HG03060 (cell line): Measurements from ENCODE around the gene MYH11.
A peak's percentile ranks its signal among the peaks of the same experiment; 100 is the strongest.
"Not testable (repeated sequence)": the region's sequence is repeated elsewhere in the genome, so short reads cannot be mapped to it uniquely, and the experiment has no call there.

ENCODE experiments used
- ATAC-seq: cut with Tn5 transposase; IDR thresholded peaks from one replicate; pipeline ENCODE4 v1.9.1; 2021; ENCODE audit warnings: low read depth, moderate number of reproducible peaks; ENCODE audit not compliant: unreplicated experiment

The MYH11 gene

DNA sequence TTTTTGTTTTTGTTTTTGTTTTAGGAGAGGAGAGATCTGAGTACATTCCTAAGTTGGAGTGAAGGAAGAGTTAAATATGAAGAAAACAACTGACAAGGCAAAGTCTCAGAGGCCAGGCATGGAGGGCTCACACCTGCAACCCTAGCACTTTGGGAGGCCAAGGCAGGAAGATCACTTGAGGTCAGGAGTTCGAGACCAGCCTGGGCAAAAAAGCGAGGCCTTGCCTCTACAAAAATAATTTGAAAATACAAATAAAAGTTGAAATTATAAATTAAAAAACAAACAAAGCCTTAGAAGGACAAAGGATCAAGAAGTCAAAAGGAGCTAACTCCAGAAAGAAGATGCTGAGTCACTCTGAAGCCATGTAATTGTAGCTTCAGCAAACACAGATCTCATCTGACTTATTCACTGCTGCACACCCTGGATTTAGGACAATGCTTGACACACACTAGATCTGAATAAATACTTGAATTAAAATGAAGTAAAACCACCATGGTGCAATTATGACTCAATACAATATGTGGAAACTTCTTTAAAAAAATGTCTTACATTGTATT lies 22.5 kb upstream of the MYH11 start:
- no peak for ATAC-seq

DNA sequence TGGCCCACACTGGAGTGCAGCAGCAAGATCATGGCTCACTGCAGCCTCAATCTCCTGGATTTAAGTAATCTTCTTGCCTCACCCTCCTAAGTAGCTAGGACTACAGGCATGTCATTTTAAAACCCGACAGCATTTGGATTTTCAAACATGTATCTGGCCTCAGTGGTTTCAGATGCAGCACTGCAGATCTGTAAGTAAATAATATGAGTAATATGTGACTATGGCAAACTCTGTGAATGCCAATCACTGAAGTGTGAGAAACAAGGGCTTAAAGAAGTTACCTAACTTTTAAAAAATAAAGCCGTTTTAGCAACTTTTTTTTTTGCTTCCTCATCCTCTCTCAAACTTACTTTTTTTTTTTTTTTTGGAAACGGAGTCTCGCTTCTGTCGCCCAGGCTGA lies 19.7 kb upstream of the MYH11 start:
- ATAC-seq: no peak

DNA sequence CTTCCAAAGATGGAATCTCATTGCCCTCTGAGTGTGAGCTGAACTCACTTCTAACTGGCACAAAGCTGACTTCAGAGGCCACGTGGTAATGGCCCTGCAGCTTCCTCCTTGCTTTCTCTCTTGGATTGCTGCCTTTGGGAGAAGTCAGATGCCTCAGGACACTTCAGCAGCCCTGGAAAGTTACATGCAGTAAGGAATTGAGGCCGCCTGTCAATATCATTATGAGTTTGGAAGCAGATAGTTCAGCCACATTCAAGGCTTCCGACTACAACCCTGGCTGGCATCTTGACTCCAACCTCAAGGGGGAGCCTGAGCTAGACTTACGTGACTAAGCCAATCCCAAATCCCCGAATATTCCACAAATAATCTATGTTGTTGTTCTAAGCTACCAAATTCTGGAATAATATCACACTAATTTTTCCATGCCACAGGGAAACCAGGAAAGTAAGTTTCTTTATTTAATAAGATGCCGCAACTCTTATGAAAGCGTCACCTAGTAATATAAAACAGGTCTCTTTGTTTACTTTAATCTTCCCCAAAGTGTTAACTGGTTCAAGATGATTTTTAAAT lies 18.0 kb upstream of the MYH11 start:
- ATAC-seq: no peak

DNA sequence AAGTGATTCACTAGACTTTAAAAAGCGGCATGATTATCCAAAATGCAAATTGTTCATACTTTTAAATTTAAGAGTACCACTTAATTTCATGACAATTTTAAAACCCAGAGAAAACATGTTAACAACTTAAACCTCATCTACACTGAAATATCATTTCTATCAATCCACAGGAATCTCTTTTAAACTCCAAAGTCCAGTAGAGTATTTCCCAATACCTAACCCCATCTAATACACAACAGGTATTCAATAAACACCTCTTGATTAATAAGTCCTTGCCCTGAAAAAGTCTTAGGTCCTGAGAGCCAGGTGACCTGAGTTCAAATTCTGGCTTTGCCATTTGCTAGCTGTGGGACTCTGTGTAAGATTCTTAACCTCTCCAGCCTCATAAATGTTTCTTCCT lies 16.9 kb upstream of the MYH11 start:
- no peak for ATAC-seq

DNA sequence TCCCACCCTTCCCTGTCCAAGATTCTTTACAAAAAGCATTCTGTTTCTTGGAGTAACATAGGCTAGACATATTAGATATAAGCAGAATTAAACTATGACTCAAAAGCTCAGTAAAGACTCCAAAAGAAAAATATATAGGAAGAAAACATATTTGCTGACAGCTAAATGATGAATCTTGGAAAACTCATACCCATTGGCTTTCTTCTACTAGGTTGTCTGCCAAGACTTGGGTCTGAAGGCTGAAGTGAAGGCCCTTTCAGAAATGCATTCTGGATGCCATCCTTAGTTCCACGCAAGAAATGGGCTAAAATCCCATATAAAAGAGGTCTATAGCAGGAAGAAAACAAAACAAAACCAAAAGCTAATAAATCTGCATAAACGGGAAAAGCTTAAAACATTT lies 16.5 kb upstream of the MYH11 start:
- no peak for ATAC-seq

DNA sequence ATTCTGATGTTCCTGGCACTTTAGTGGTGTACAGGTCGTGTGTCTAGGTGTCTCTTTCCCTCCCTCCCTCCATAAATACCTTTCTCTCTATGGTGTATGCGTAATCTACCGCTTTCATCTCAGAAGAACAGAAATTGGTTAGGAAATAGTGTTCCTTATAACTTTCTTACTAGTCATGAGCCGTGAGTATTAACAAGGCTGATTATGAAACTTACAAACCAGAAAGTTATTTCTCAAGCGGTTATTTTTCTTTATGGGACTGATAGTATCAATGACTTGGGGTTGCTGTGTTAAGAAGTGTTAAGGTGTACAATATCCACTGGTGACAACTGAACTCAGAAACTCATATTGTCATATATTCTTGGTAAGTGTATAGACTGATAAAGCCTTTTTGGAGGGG lies 13.2 kb upstream of the MYH11 start:
- ATAC-seq: no peak

DNA sequence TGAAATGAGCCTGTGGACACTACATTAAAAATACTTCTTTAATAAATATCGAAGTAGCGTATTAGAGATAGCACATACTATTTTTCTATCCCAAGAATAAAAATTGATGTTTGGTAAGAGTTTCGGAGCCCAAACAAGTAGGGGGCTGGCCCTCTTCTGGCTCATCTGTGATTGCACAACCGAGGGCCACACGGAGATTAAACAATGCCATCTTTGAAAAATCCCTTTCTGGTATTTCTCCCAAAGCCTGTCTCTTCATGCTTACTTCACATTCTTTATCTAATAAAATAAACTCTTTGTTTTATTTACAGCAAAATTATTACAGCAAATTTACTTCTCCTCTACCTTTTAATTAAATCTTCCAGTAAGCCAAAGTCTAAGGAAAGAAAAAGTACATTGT lies 9.6 kb upstream of the MYH11 start:
- no peak for ATAC-seq

DNA sequence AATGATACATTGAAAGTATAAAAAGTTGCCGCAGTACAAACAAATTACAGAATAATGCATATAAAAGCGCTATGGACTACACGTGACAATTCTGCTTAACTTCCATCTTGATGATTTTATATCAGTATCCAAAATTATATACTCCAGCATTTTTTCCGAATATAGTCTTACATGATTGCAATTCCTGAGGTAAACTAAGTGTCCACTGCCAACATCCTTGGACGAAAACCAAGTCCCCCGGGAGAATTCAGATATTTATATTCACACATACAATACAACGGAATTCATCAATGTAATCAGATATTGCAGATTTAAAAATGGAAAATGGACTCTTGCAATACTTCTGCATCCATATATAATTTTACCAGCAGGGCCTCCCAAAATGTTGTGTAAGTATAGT lies 8.9 kb upstream of the MYH11 start:
- ATAC-seq: no peak

DNA sequence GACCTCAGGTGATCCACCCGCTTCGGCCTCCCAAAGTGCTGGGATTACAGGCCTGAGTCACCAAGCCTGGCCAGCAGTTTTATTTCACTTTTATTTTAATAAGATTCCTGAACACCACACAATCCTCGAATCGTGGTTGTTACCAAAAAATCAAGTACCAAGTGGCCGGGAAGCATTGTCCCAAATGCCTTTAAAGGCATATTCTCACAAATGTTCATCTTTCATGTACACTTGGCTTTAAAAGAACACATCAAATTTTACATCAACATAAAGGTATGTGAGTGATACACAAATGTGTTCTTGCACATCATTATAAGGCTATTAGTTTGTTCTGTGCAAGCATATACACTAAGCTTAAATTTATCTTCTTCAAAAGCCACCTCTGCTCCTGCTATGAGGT lies 8.1 kb upstream of the MYH11 start:
- ATAC-seq: no peak

DNA sequence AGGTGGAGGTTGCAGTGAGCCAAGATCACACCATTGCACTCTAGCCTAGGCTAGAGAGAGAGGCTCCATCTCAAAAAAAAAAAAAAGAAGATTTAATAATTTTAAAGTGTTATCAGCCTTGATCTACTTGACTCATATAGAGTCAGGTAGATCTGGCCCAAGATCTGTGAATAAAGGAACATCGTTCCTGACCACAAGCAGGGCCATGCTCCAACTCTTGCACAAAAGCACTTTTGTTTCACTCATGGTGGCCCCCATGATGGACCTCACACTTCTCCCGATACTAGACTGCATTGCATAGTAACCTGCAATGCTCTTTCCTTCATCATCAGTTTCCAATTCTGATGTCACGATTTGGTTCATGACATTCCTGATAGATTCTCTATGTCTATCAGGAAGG lies 5.2 kb upstream of the MYH11 start:
- no peak for ATAC-seq

DNA sequence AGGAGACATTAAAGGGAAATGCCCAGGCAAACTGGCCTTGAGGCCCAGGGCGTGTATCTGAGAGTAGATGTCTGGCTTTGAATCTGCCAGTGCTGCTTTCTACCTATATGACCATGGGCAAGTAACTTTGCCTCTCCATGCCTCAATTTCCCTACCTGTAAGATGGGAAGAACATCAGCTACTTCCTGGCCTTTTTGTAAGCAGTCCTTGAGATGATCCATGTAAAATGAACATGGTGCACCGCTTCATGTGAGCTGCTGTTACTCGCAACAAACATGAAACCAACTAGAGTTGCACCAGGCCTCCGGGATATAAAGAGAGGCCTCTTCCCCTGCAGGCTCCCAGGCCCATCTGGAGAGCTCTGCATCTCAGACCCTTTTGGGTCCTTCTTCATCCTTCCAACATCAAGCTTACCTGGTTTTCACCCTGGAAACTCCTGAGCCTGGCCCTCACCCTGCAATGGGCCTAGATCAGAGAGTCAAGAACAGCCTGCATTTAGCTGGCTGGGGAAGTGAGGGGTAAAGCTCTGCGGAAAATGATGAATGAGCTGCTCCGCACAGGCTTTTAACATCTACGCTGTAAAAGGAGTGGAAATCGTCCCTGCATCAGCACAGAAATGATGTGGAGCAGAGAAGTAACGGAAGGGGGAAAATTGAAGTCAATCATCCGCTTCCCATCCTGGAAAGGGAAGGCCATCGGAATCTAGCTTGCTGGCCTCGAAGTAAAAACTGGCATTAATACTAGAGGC lies 2.3 kb upstream of the MYH11 start:
- no peak for ATAC-seq

DNA sequence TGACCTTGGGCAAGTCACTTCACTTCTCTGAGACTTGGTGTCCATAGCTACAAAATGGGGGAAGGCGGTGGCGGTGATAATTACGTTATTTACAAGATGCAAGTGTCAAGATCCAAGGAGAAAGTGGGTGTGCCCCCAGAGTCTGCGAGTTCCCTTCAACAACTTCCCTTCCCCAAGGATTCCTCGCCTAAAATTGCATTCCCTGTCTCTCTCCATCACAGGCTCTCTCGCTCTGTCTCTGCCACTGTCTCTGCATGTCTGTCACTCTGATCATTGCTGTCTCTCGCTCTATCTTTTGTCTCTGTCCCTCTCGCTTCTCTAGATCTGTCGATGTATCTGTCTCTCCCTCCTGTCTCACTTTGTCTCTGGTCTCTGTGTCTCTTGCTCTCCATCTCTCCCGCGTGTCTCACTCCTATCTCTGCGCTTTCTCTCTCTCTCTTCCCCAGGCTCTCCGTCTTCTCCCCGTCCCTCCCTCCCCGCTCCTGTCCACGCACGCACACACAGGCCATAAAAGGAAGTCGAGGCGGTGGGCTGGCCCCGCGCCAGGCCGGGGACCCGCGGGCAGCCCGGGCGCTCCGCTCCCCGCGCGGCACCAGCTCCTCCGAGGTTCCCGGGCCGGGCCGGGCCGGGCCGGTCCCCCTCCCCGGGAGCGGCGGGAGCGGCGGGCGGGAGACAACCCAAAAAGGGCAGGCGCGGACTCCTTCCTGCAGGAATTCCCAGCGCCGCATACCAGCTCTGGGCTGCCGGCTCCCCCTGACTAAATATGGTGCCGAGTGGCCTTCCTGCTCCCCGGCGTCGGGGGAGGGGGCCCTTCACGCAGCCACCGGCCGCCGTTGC lies 1.1 kb upstream of the MYH11 start:
- no peak for ATAC-seq

DNA sequence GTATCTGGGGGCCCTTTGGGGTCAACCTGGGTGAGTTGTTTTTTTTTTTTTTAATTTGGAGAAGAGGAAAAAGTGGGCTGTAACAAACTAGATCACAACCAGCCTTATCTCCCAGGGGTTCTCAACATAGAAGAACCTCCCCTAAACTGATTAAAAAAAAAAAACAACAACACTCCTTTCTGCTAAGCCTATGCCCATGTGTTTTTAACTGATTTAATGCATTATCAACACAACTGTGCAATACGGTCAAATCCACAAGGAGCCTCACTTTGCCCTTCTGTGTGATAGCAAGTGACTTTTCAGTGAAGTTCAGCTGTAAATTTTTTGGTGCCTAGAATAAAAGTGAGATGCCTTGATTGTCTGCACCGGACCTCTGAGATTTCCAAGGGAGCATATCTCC lies 646 bp downstream of the MYH11 start:
- no peak for ATAC-seq

DNA sequence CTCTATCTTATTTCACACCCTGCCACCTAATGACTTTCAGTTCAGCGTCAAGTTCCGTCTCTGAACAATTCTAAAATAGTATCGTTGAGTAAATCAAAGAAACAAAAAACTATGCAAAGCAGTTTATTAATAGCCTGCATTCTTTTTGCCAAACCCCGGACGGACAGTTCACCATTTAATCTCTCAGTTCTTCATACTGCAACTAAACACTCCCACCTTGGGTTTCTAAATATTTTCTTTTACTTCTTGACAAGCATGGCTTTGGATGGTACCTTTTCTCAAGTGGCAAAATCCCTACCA lies 1.2 kb downstream of the MYH11 start:
- ATAC-seq: peak; percentile 81

DNA sequence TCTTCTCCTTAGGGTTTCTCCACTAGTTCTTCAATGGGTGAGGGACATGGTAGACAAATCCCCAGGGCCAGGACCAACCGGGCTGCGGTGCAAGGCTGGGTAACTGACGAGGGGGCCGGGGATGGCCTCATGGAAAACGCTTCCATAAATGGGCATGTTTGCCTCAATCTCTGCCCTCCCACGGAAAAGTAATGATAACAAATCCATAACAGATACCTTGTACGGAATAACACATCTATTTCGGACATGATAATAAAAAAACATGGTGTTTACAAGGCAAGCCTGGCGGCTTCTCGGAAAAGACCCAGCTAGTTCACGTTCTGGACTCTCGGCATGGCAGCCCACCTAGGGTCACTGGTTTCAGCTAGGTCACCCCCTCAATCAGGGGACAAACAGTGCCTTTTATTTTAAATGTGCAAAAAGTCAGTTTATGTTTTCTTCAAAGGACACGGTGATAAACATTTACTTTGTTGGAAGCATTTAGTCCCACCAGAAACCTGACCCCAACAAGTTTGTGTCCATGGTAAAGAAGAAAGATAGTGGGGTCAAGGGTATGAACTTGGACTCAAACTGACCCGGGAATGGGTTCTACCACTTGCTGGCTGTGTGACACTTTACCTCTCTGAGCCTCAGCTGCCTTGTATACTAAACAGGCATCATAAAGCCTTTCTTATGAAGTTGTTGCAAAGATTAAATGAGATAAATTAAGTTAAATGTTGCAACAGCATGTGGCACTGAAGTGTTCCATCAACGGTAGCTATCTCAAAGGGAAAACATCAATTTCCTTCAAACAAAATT lies 1.7 kb downstream of the MYH11 start:
- ATAC-seq: no peak

DNA sequence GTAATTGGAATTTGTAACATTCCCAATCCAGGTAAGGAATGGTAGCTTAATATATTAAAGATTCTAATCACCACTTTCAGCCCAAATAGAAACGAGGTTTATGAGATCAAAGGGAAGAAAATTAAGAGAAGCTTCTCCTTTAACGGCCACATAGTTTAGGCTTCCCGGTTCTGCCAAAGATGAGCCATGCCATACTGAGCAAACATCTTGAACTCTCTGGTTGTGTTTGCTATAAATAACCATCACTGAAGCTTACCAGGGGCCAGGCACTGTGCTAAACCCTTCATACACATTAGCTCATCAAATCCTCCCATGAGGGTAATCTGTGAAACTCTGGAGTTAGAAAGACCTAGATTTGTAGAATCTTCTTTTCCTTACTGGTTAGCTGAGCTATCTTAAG lies 2.8 kb downstream of the MYH11 start:
- ATAC-seq: no peak

DNA sequence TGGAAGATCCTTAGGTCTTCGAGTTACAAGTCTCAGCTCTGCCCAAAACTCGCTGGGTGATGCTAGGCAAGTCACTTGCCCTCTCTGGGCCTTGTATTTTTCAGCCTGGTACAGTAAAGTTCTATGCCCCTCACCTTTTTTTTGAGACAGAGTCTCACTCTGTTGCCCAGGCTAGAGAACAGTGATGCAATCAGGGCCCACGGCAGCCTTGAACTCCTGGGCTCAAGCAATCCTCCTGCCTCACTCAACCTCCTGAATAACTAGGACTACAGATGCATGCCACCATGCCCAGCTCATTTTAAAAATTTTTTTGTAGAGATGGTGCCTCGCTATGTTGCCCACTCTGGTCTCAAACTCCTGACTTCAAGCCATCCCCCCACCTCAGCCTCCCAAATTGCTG lies 3.8 kb downstream of the MYH11 start:
- ATAC-seq: no peak

DNA sequence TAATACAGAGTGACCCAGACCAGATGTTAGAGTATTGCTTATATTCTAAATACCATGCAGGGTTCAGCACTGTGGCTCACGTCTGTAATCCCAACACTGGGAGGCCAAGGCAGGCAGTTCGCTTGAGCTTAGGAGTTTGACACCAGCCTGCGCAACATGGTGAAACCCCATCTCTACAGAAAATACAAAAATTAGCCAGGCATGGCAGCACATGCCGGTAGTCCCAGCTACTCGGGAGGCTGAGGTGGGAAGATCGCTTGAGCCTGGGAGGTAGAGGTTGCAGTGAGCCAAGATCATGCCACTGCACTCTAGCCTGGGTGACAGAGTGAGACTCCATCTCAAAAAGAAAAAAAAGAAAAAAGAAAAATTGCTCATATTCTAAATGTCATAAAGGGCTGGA lies 6.3 kb downstream of the MYH11 start:
- not testable (repeated sequence) for ATAC-seq

DNA sequence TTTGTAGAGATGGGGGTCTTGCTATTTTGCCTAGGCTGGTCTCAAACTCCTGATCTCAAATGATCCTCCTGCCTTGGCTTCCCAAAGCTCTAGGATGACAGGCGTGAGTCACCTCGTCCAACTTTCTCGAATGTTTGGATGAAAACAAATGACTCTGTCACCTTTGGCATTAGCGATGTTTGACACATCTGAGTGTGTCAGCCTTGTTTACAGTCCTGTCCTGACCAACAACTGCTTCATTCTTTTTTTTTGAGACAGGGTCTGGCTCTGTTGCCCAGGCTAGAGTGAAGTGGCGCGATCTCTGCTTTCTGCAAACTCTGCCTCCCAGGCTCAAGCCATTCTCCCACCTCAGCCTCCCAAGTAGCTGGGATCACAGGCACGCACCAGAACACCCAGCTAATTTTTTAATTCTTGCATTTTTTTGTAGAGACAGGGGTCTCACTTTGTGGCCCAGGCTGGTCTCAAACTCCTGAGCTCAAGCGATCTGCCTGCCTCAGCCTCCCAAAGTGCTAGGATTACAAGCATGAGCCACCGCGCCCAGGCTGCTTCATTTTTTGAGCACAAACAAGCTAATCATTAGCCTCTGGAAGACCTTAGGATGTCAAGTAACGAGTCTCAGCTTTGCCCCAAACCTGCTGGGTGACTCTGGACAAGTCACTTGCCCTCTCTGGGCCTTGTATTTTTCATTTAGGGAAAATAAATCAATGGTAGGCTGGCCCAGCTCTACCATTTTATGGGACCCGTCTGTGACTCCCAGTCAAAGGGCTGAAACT lies 7.4 kb downstream of the MYH11 start:
- no peak for ATAC-seq

DNA sequence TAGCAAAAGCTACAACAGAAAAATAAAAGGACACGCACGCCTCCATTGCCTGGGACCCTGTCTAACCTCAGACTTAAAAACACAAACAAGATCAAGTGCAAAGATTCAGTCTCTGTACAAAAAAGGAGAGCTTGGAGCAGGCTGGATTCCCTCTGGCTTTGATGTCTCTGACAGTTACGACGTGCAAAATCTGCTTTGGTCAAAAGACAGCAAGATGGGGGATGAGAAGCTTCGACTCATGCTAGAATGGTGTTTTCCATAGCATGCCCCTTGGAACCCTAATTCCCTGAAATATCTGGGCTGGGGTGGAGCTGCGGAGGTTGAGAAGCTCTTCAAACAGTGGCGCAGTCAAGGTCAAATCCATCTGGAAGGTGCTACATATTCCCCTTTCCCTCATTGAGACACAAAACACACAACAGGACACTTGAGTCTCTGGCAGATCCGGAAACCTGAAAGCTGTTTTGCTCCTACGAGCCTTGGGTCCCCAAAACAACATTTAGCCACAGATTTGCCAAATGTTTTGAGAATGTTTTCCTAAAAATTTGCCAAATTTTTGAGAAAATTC lies 9.1 kb downstream of the MYH11 start:
- no peak for ATAC-seq
